ELR (cell line): ENCODE results near the gene NFIA.

ENCODE experiments used
- DNase-seq: peaks from one replicate; pipeline ENCODE4 v3.0.0-alpha.2; 2015; ENCODE audit warnings: low read depth

Gene NFIA

DNA sequence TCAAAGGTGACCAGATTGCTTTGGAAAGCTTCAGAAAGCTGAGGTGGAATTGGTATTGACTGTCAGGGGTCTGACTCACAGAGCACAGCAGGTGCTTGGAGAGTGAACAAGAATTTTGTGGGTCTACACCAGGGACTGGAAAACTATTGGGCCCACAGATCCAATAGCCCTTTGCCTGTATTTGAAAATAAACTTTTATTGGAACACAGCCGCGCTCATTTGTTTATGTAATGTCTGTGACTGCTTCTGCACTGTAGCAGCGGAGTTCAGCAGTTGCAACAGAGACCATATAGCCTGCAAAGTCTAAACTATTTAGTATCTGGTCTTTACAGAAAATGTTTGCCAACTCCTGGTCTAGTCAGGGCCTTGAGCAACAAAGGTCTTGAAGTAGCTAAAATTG lies 315.6 kb downstream of the NFIA start:
- DNase-seq: no peak

- DNase-seq: no peak
These were observed 316.8 kb downstream of the NFIA start for GRCh38 chr1:61399199-61399598.

GRCh38 chr1:61400131-61400770 lies 317.9 kb downstream of the NFIA start:
- DNase-seq: no peak

DNA sequence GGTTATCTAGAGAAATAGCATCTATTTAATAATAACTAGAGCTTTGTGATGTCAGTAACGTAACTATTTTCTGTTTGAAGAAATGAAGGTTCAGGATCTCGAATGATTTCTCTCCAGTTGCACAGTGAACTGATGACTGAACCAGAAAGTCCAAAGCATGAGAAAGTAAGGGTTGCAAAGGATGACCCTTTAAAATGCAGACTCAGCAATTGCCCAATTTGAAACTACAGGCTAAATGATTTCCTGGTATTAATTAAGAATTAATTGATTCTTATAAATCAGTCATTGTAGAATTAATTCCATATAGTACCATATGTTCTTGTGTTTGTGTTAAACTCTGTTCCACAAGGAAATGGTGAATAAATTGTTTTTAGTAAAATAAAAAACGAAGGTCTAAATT lies 318.6 kb downstream of the NFIA start:
- no peak for DNase-seq

GRCh38 chr1:61403679-61404596 lies 321.6 kb downstream of the NFIA start:
- DNase-seq: no peak

DNA sequence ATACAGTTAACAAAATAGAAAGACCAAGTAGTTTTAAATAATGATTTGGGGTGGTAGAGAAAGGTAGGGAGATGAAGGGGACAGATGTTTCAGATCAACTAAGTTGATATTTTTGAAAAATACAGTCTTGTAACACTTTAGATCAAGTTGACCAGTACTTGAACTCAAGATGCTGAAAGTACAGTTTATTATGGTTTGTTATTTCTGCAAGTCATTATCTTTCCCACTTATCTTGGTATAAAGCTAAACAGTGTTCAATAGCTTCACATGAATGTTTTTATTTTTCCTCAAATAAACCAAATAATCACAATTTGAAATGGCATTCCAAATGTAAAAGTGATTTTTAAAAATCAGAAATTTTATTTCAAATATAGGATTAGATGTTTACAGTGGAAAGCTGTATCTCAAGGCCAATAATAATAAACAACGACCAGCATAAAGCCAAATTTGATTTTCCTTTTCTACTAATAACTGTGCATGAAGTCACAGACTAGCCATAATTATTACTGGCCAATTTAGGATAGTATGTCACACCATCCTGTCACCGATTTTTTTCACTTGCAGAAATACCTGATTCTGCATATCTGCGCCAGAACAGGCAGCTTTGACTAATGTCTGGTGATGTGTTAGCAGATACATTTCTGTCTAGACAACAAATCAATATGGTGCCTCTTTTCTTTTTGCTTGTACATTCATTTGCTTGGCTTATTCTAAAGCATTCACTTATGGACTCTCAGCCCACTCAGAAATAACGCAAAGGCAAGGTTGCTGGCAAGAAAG lies 322.4 kb downstream of the NFIA start:
- no peak for DNase-seq

- DNase-seq: no peak
These were observed 324.1 kb downstream of the NFIA start for GRCh38 chr1:61406467-61406866.

DNA sequence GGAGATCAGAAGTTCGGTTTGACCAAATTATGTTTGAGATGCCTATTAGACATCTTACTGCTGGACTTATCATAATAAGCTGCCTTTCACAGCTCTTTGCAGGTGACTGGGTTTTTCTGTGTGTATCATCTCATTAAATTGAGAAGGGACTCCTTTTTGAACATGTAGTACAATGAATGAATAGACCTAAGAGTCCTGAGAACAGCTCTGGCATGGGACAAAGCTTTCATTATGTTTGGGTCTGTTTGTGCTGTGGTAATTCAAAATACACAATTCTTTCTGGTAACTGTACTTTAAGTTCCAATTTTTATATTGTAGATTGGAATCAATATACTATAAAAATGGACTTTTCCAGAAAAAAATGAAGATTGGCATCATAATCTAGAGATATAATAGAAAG lies 330.2 kb downstream of the NFIA start:
- DNase-seq: no peak

- DNase-seq: no peak
These were observed 336.8 kb downstream of the NFIA start for GRCh38 chr1:61419196-61419595.

DNA sequence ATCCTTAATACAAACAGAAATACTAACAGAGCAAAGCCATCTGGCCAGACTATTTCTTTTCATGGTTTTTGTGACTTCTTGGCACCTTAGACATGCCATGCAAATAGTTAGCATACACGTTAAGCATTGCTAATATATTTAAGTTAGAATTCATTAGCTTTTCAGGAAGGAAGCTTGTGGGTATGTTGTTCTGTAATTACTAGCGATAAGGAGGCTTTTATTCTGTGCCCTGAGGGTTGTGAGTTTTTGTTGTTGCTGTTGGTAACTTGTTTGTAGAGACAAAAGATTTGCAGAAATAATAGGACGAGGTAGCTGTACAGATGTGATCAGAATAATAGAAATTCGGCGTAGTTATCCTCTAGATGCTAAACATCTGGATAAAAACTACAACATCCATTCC lies 337.3 kb downstream of the NFIA start:
- DNase-seq: no peak

GRCh38 chr1:61420243-61420642 lies 337.9 kb downstream of the NFIA start:
- no peak for DNase-seq

GRCh38 chr1:61420909-61421835 lies 338.8 kb downstream of the NFIA start:
- no peak for DNase-seq

DNA sequence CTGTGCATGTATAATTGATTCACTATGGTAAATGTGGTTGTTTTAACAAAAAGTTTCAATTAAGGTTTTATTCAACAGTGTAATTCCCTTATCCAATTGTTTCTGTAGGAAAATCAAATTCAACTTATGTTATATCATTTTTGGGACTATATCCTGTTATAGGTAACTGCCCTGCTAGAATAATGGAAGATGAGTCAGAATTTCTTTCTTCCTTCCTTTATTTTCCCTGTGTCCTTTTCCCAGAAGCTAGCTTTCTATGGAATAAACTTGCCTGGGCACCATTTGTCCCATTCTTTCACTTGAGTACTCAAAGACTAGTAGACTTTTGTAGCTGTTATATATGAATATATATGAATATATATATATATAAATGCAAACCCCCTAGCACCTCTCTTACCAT lies 341.3 kb downstream of the NFIA start:
- no peak for DNase-seq

GRCh38 chr1:61424382-61424781 lies 342.0 kb downstream of the NFIA start:
- DNase-seq: no peak

GRCh38 chr1:61425040-61425439 lies 342.7 kb downstream of the NFIA start:
- no peak for DNase-seq

GRCh38 chr1:61426254-61426653 lies 343.9 kb downstream of the NFIA start:
- no peak for DNase-seq

- no peak for DNase-seq
These were observed 344.5 kb downstream of the NFIA start for GRCh38 chr1:61426885-61427284.

DNA sequence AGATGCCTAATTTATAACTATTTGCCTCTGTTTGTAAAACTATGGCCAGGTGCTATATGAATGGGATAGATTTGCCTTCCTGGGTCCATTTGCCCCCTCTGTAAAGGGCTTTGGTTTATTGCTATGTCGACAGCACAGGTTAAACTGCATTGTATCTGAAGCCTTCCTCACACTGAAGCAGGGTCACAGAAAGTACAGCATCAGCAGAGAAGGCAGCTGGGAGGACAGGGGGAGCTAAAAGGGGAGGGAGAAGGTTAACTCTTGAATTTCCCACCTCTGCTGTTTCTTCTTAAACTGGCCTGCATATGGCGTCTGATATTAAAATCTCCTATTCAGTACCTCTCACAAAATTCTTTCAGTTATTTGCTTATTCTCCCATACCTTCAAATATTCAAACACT lies 345.1 kb downstream of the NFIA start:
- no peak for DNase-seq

- DNase-seq: no peak
These were observed 345.8 kb downstream of the NFIA start for GRCh38 chr1:61428146-61428545.

DNA sequence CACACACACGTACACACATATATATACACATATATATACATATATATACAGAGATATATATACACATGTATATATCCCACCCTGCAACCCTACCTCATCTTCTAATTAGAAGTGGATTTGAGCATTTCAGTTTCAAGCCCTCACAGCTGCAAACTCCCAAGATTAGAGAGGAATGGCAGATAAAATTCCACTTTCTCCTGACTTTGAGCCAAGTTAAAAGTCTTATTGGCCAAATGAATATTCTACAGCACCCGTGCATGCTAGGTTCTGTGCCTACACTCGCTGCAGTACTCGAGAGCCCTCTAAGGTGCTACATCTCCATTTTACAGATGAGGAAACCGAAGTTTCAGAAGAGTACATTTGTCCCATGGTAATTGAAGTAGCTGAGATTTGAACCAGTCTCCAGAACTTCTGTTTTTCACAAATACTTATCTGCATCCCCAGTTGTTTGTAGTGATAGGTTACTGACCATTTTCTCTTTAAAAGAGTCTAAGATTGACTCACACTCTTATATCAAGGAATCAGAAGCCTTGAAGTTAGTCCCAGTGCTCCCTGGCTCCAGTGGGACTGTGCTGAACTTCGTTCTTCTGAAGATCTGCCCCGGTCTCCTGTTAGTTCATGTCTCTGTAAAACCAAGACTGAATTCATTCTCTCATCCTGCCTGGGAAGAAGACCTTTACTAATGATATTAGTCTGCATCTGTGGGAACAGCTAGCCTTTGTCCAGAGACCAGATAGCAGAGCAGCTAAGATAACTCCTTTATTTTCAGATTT lies 350.4 kb downstream of the NFIA start:
- no peak for DNase-seq

DNA sequence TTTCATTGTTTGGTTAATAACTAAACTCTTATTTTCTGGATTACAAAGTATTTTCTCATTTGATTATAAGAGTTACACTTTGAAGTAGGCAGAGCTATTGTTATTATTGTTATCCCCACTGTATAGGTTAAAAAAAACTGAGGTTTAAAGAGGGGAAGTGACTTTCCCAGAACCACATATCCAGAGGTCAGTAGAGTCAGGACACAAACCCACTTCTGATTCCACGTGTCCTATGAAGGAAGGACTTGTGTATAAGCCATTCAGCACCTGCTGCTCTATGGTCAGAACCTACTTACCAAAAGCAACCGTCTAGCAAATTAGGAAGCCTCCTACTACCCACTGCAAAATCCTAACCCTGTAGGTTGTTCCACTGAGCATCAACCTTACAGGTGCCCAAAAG lies 351.3 kb downstream of the NFIA start:
- DNase-seq: no peak
